22Rv1 (cell line): ENCODE data around the gene GRIN2B.

ENCODE experiments used
- H3K27ac ChIP-seq: fragments of 450-650 bp; 2 replicates; pipeline ENCODE4 v1.5.1; 2017
- ZFX ChIP-seq: fragments of 450-650 bp; IDR thresholded peaks from 2 replicates; pipeline ENCODE4 v1.6.1; 2017; ENCODE audit warnings: antibody characterized with exemption, borderline replicate concordance
- TF ChIP-seq, protein P1 (sequence below): fragments of 450-650 bp; IDR thresholded peaks from 2 replicates; pipeline ENCODE4 v1.5.1; 2017; ENCODE audit warnings: mild to moderate bottlenecking

Gene GRIN2B

GRCh38 chr12:13957576-13957975 lies 23.8 kb downstream of the GRIN2B start:
- TF ChIP-seq ZFX, result no peak
- TF ChIP-seq, protein P1, sequence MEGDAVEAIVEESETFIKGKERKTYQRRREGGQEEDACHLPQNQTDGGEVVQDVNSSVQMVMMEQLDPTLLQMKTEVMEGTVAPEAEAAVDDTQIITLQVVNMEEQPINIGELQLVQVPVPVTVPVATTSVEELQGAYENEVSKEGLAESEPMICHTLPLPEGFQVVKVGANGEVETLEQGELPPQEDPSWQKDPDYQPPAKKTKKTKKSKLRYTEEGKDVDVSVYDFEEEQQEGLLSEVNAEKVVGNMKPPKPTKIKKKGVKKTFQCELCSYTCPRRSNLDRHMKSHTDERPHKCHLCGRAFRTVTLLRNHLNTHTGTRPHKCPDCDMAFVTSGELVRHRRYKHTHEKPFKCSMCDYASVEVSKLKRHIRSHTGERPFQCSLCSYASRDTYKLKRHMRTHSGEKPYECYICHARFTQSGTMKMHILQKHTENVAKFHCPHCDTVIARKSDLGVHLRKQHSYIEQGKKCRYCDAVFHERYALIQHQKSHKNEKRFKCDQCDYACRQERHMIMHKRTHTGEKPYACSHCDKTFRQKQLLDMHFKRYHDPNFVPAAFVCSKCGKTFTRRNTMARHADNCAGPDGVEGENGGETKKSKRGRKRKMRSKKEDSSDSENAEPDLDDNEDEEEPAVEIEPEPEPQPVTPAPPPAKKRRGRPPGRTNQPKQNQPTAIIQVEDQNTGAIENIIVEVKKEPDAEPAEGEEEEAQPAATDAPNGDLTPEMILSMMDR, result no peak
- no peak overlapping the region for H3K27ac ChIP-seq

DNA sequence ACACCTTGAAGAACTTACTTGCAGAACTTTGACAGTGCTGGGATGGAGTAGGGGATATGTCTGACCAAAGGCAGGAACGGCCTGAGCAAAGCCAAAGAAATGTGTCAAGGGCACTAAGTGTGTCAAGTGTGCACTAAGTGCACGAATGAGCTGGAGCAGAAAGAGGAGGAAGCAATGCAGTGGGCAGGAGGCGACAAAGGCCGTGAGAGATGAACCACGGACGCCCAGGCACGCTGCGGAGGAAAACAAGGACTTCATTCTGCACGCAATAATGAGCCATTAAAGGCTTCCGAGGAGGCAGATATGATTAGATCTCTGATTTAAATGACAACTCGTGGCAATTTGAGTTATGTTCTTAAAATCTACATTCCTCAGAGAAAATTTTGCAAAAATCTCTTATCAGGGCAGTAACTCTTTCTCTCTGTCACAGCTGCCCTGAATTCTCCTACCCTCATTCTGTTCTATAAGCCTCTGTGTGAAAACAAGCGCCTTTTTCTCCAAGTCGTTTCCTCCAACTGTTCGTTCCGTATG lies 25.3 kb downstream of the GRIN2B start:
- no peak for TF ChIP-seq ZFX
- TF ChIP-seq, protein P1, result no peak
- no peak overlapping the region for H3K27ac ChIP-seq

DNA sequence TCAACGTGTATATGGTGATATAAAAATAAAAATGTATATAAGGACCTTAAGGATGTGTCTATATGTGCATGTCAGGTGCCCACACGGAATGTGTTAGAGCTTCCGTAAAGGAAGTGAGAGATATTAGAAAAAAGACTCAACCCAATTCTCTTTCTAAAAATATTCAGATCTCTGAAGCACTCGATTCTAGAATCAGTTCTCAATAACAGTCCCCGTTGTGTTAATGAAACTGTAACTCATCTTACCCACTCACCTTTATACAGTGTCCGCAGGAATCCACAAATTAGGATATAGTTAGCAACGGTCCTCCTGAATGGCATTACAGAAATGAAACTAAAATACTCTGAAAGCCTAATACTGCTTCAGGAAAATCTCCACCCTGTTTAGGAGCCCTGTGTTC lies 29.3 kb downstream of the GRIN2B start:
- TF ChIP-seq ZFX, result no peak
- TF ChIP-seq, protein P1, result no peak
- no peak overlapping the region for H3K27ac ChIP-seq

GRCh38 chr12:13950502-13950901 lies 30.9 kb downstream of the GRIN2B start:
- H3K27ac ChIP-seq, result no peak overlapping the region
- no peak for TF ChIP-seq ZFX
- TF ChIP-seq, protein P1, result no peak

- no peak for TF ChIP-seq ZFX
- TF ChIP-seq, protein P1, result no peak
- H3K27ac ChIP-seq, result no peak overlapping the region
Measured at GRCh38 chr12:13948621-13949020, 32.8 kb downstream of the GRIN2B start.

- no peak for TF ChIP-seq ZFX
- TF ChIP-seq, protein P1, result no peak
Measured at GRCh38 chr12:13947276-13947946, 34.0 kb downstream of the GRIN2B start.

GRCh38 chr12:13945641-13946040 lies 35.8 kb downstream of the GRIN2B start:
- H3K27ac ChIP-seq, result no peak overlapping the region
- TF ChIP-seq, protein P1, result no peak
- no peak for TF ChIP-seq ZFX

More at GRCh38 chr12:13947276-13947946, 34.0 kb downstream of the GRIN2B start:
- H3K27ac ChIP-seq, result no peak overlapping the region
